Mesenchymal stem cell (in vitro differentiated cells and primary cell): ENCODE results near the gene NEDD9.

Source experiments
- DNase-seq: peaks from one replicate; pipeline ENCODE4 v3.0.0-alpha.2; 2013
- H2AFZ ChIP-seq: one replicate; pipeline ENCODE4 v1.6.1; 2013; ENCODE audit warnings: low read depth, mild to moderate bottlenecking, control low read depth, inconsistent platforms, low read length, moderate library complexity
- H2AK5ac ChIP-seq: 2 replicates; pipeline ENCODE4 v1.6.1; 2013; ENCODE audit warnings: low read length, moderate library complexity, mild to moderate bottlenecking, inconsistent platforms; ENCODE audit not compliant: severe bottlenecking
- H2BK120ac ChIP-seq: one replicate; pipeline ENCODE4 v1.6.1; 2013; ENCODE audit warnings: low read depth, mild to moderate bottlenecking, inconsistent platforms, low read length, moderate library complexity
- H2BK12ac ChIP-seq, 2 experiments: one replicate each; pipeline ENCODE4 v1.6.1; 2013; ENCODE audit warnings: inconsistent platforms in 2 of 2, low read length in 2 of 2, mild to moderate bottlenecking in 2 of 2, moderate library complexity in 2 of 2, control low read depth in 1 of 2
- H2BK15ac ChIP-seq: one replicate; pipeline ENCODE4 v1.6.1; 2013; ENCODE audit warnings: mild to moderate bottlenecking, low read depth, inconsistent platforms; ENCODE audit not compliant: poor library complexity, severe bottlenecking
- H2BK5ac ChIP-seq: 2 replicates; pipeline ENCODE4 v1.6.1; 2013; ENCODE audit warnings: low read depth, mild to moderate bottlenecking, low read length, control low read depth, inconsistent platforms; ENCODE audit not compliant: poor library complexity, severe bottlenecking
- H3K14ac ChIP-seq, 2 experiments: one replicate each; pipeline ENCODE4 v1.6.1; 2013; ENCODE audit warnings: inconsistent platforms in 2 of 2, low read length in 2 of 2, control low read depth in 1 of 2, mild to moderate bottlenecking in 1 of 2, moderate library complexity in 1 of 2
- H3K18ac ChIP-seq, 2 experiments: one replicate each; pipeline ENCODE4 v1.6.1; 2013; ENCODE audit warnings: inconsistent platforms in 2 of 2, low read length in 2 of 2, control low read depth in 1 of 2, low read depth in 1 of 2, mild to moderate bottlenecking in 1 of 2
- H3K23ac ChIP-seq, 2 experiments: one replicate each; pipeline ENCODE4 v1.6.1; 2013; ENCODE audit warnings: inconsistent platforms in 2 of 2, low read length in 2 of 2, mild to moderate bottlenecking in 2 of 2, moderate library complexity in 2 of 2, control low read depth in 1 of 2
- H3K27ac ChIP-seq: 2 replicates; pipeline ENCODE4 v1.5.1; 2013; ENCODE audit warnings: mild to moderate bottlenecking, moderate library complexity, low read length, control low read depth, inconsistent platforms; ENCODE audit not compliant: poor library complexity, severe bottlenecking
- H3K27me3 ChIP-seq, 2 experiments: 2 replicates each; pipeline versions ENCODE4 v1.6.1 to v1.7.0; 2013; ENCODE audit warnings: low read length in 2 of 2, mild to moderate bottlenecking in 2 of 2, moderate library complexity in 2 of 2, control low read depth in 1 of 2, inconsistent platforms in 1 of 2; ENCODE audit not compliant: control insufficient read depth in 1 of 2, insufficient read depth in 1 of 2
- H3K36me3 ChIP-seq, 2 experiments: 2 replicates each; pipeline versions ENCODE4 v1.6.1 to v1.7.0; 2013; ENCODE audit warnings: low read length in 2 of 2, control low read depth in 1 of 2, inconsistent platforms in 1 of 2, low read depth in 1 of 2, mild to moderate bottlenecking in 1 of 2; ENCODE audit not compliant: insufficient read depth in 2 of 2, control insufficient read depth in 1 of 2
- H3K4ac ChIP-seq, 2 experiments: one replicate each; pipeline ENCODE4 v1.6.1; 2013; ENCODE audit warnings: inconsistent platforms in 2 of 2, low read length in 2 of 2, mild to moderate bottlenecking in 2 of 2, moderate library complexity in 2 of 2, control low read depth in 1 of 2, low read depth in 1 of 2
- H3K4me1 ChIP-seq: 2 replicates; pipeline ENCODE4 v1.6.1; 2013; ENCODE audit warnings: low read depth, low read length, control low read depth; ENCODE audit not compliant: control insufficient read depth, insufficient read depth
- H3K4me2 ChIP-seq: 2 replicates; pipeline ENCODE4 v1.6.1; 2013; ENCODE audit warnings: low read length, mild to moderate bottlenecking, inconsistent platforms; ENCODE audit not compliant: poor library complexity, severe bottlenecking
- H3K4me3 ChIP-seq, 2 experiments: 2 replicates each; pipeline versions ENCODE4 v1.5.1 to v1.7.0; 2013; ENCODE audit warnings: low read length in 2 of 2, mild to moderate bottlenecking in 2 of 2, control low read depth in 1 of 2, low read depth in 1 of 2; ENCODE audit not compliant: insufficient read depth in 1 of 2
- H3K79me1 ChIP-seq: replicated peaks from 2 replicates; pipeline ENCODE4 v1.6.1; 2013; ENCODE audit warnings: mild to moderate bottlenecking, control low read depth, low read length, inconsistent platforms; ENCODE audit not compliant: poor library complexity, severe bottlenecking
- H3K9ac ChIP-seq: 2 replicates; pipeline ENCODE4 v1.7.0; 2013; ENCODE audit warnings: mild to moderate bottlenecking, low read length, moderate library complexity
- H3K9me3 ChIP-seq: 2 replicates; pipeline ENCODE4 v1.7.0; 2013; ENCODE audit warnings: mild to moderate bottlenecking, low read length; ENCODE audit not compliant: control insufficient read depth
- H4K8ac ChIP-seq: one replicate; pipeline ENCODE4 v1.6.1; 2013; ENCODE audit warnings: inconsistent platforms, mild to moderate bottlenecking, low read length, moderate library complexity
- H4K91ac ChIP-seq: one replicate; pipeline ENCODE4 v1.6.1; 2013; ENCODE audit warnings: mild to moderate bottlenecking, low read length, inconsistent platforms
- WGBS: methylation state at CpG from one replicate; pipeline ENCODE4 v1.1.7; 2013; ENCODE audit warnings: mixed read lengths; 5-methylcytosine and 5-hydroxymethylcytosine counted together

Gene NEDD9

DNA sequence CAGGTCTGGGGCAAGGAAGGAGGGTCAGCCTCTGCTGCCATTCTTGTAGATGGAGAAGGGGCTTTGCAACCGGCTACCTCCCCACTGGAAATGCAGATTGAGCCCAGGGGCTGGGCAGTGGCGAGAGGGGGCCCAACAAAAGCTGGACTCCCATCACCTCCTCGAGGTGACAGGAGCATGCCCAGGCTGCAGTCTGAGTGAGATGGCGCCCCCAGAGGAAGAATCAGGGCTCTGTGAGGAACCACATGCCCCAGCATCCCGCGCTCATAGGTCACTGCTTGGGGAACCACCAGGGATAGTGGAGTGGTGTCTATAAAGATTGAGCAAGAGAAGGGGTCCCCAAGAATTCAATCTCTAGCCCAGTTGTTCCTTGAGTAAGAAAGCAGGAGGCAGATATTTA lies 31.6 kb upstream of the NEDD9 start:
- H3K27me3 ChIP-seq, result no peaks in the 10 kb centered on the region
- H3K14ac ChIP-seq, result no peak overlapping the region

DNA sequence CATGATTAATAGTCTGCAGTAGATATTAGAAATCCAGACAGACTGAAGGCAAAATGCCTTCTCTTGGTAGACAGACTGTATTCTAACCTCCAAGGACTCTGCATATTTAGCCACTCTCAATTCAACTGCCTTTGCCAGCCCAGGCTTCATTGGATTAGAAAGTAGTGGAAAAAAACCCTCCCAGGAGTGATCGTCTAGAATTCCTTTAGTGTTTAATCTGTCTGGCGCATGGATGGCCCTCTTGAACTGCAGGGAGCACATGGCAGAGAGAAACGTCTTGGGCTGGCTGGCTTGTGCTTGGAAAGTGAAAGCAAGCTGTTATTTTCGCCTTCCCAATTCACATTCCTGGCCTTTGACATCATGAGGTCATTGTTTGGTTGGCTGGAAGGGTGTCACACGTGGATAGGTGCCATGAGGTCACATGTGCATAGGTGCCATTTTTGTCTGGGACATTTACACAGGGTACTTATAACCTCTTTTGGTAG lies 30.9 kb upstream of the NEDD9 start:
- Histone ChIP-seq H3K27me3 (no peaks in the 10 kb centered on the region), H4K8ac (no peak overlapping the region), H3K36me3 (no peaks in the 10 kb centered on the region), H3K4me1 (peaks cover 6% of the 10 kb centered on the region), H3K23ac (no peak overlapping the region), H3K4ac (no peak overlapping the region), H2BK120ac (no peak overlapping the region), H2BK5ac (no peak overlapping the region), H3K79me1 (no peaks in the 10 kb centered on the region), H3K4me3 (peak overlapping the region in 1 of 2 experiments; percentile 43), H3K9me3 (no peaks in the 10 kb centered on the region), H2BK12ac (no peak overlapping the region), H4K91ac (no peak overlapping the region), H2AK5ac (no peak overlapping the region), H3K27ac (peak overlapping the region; percentile 81), H2AFZ (no peak overlapping the region), H3K14ac (no peak overlapping the region), H3K4me2 (peak overlapping the region; percentile 10), H3K9ac (peak overlapping the region; percentile 70), H2BK15ac (no peak overlapping the region), H3K18ac (no peak overlapping the region)
- DNase-seq, result peak; percentile 88
- whole genome bisulfite sequencing, result 9% methylated on average over 3 of the region's 5 CpGs

More for the DNA sequence above, 31.6 kb upstream of the NEDD9 start:
- Histone ChIP-seq H3K27ac (no peak overlapping the region), H2BK15ac (no peak overlapping the region), H3K4me1 (peaks cover 3% of the 10 kb centered on the region), H3K4ac (no peak overlapping the region), H3K79me1 (no peaks in the 10 kb centered on the region), H2AFZ (no peak overlapping the region), H2BK120ac (no peak overlapping the region), H3K9me3 (no peaks in the 10 kb centered on the region), H2BK12ac (peak overlapping the region in 1 of 2 experiments; percentile 47), H3K18ac (peak overlapping the region in 1 of 2 experiments; percentile 72), H4K8ac (no peak overlapping the region), H3K23ac (no peak overlapping the region), H2BK5ac (no peak overlapping the region), H3K4me2 (no peak overlapping the region), H3K36me3 (no peaks in the 10 kb centered on the region), H4K91ac (no peak overlapping the region), H3K4me3 (no peak overlapping the region), H3K9ac (no peak overlapping the region), H2AK5ac (peak overlapping the region; percentile 71)
- WGBS, result 95% methylated on average over 6 of the region's 6 CpGs
- no peak for DNase-seq

DNA sequence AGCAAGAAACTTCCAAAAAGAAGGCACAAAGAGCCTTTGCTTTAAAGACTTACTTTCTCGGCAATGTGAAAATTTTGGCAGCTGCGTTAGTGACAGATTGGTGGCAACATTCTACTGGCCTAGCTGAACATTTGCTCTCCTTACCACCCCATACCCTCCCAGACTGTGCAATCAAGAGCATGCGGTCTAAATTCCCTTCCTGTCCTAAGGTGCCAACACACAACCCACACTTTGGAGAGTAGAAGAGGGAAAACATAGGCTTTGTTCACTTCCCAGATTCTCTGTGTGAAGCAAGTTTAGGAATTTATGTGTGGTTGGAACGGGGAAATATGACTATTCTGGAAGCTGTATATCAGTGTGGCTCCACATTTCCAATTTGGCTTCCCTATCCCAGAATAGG lies 29.8 kb upstream of the NEDD9 start:
- H4K8ac ChIP-seq, result no peak overlapping the region
- H3K27ac ChIP-seq, result no peak overlapping the region
- no peak overlapping the region for H3K18ac ChIP-seq
- no peaks in the 10 kb centered on the region for H3K27me3 ChIP-seq
- DNase-seq, result no peak
- H3K4me3 ChIP-seq, result no peak overlapping the region
- no peak overlapping the region for H2BK12ac ChIP-seq
- no peak overlapping the region for H2AFZ ChIP-seq
- 89% methylated on average over 2 of the region's 4 CpGs for WGBS
- no peak overlapping the region for H3K4me2 ChIP-seq
- no peak overlapping the region for H3K4ac ChIP-seq
- H3K4me1 ChIP-seq, result peaks cover 6% of the 10 kb centered on the region
- H3K14ac ChIP-seq, result no peak overlapping the region
- H2BK5ac ChIP-seq, result no peak overlapping the region
- no peak overlapping the region for H4K91ac ChIP-seq
- H3K9ac ChIP-seq, result no peak overlapping the region
- no peaks in the 10 kb centered on the region for H3K79me1 ChIP-seq
- H3K9me3 ChIP-seq, result no peaks in the 10 kb centered on the region
- H3K36me3 ChIP-seq, result no peaks in the 10 kb centered on the region
- H2BK120ac ChIP-seq, result no peak overlapping the region
- H2BK15ac ChIP-seq, result no peak overlapping the region
- H2AK5ac ChIP-seq, result peak overlapping the region; percentile 15
- H3K23ac ChIP-seq, result no peak overlapping the region

DNA sequence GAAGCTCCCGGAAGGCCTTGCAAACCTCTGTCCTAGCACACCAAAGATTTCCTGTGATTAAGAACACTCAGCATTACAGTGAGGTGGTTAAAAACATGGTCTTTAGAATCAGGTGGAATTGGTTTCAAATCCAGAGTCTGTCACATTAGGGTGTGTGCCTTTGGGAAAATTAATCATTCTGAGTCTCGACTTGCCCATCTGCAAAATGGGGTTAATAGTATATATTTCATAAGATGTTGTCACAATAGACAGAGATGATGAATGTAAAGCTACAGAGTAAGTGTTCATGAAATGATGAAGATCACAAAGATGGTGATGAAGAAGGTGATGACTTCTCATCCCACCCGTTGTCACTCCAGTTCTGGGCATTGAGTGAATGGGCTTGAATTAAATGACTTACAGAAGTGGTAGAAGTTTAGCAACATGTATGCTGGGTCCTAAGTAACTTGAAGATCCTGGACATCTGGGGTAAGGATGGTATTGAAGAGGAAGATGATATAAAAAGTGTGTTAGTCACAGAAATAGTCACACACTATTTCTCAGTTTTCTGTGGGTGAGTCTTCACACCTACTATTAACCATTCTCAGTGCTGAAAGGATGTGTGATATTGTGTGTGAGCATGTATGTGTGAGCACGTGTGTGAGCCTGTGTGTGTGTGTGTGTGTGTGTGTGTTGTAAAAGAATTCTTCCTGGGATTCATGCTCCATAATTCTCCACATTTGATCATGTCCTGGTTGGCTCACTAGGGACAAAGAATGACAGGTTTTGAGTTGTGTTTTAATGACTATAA lies 28.0 kb upstream of the NEDD9 start:
- Histone ChIP-seq H3K27me3 (no peaks in the 10 kb centered on the region), H2BK120ac (no peak overlapping the region), H3K27ac (no peak overlapping the region), H2AFZ (no peak overlapping the region), H3K14ac (no peak overlapping the region), H3K4ac (no peak overlapping the region), H3K9me3 (no peaks in the 10 kb centered on the region), H2BK5ac (no peak overlapping the region), H4K8ac (no peak overlapping the region), H3K4me1 (peaks cover 6% of the 10 kb centered on the region), H3K4me2 (no peak overlapping the region), H2AK5ac (no peak overlapping the region), H3K4me3 (no peak overlapping the region), H2BK12ac (no peak overlapping the region), H3K18ac (no peak overlapping the region), H4K91ac (no peak overlapping the region), H3K9ac (no peak overlapping the region), H3K79me1 (no peaks in the 10 kb centered on the region), H3K36me3 (no peaks in the 10 kb centered on the region), H3K23ac (no peak overlapping the region), H2BK15ac (no peak overlapping the region)
- WGBS, result 97% methylated on average over 4 of the region's 4 CpGs
- no peak for DNase-seq
